ENCODE data around the gene NDUFA11.
"Not testable (repeated sequence)": the region's sequence is repeated elsewhere in the genome, so short reads cannot be mapped to it uniquely, and the experiment has no call there.

NDUFA11 gene

DNA sequence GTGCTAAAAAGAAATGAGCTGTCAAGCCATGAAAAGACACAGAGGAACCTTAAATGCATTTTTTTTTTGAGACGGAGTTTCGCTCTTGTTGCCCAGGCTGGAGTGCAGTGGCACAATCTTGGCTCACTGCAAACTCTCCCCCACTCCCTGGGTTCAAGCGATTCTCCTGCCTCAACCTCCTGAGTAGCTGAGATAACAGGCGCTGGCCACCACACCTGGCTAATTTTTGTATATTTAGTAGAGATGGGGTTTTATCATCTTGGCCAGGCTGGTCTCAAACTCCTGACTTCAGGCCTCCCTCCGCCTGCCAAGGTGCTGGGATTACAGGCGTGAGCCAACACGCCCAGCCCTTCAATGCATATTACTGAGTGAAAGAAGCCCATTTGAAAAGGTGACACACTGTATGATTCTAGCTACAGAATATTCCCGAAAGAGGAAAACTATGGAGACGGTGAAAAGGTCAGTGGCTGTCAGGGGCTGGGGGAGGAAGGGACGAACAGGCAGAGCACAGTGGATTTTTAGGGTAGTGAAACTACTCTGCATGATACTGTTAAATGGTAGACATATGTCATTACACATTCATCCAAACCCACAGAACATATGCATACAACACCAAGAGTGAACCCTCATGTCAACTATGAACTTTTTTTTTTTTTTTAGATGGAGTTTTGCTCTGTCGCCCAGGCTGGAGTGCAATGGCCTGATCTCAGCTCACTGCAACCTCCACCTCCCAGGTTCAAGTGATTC is 19.4 kb downstream of the NDUFA11 start:
- DNase-seq = not testable (repeated sequence)

DNA sequence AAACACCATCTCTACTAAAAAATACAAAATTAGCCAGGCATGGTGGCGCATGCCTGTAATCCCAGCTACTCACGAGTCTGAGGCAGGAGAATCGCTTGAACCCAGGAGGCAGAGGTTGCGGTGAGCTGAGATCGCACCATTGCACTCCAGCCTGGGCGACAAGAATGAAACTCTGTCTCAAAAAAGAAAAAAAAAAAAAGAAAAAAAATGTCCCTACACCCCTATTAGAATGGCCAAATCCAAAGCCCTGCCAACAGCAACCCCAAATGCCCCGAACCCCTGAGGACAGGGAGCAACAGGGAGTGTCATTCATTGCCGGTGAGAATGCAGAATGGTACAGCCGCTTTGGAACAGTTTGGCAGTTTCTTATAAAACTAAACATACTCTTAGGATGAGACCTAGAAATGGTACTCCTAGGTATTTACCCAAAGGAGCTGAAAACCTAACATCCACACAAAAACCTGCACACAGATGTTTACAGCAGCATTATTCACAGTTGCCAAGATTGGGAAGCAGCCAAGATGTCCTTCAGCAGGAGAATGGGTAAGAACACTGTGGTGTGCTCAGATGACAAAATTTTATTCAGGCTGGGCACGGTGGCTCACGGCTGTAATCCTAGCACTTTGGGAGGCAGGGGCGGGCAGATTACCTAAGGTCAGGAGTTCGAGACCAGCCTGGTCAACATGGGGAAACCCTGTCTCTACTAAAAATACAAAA is 20.3 kb downstream of the NDUFA11 start:
- peak; percentile 32 for DNase-seq

DNA sequence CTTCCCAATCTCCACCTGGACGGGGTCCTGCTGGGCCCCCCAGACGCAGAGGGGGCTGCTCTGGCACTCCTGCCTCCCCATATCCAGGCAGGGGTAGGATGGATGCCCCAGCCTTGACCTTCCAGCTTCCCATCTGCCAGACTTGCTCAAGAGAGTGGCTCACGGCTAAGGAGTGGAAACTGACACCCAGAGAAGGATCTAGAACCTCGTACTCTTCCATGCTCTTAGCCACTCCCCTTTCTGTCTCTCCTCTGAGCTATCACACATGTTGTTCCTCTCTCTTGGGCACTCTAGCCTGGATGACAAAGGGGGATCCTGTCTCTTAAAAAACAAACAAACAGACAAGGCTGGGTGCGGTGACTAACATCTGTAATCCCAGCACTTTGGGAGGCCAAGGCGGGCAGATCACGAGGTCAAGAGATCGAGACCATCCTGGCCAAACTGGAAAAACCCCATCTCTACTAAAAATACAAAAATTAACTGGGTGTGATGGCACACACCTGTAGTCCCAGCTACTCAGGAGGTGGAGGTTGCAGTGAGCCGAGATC is 21.1 kb downstream of the NDUFA11 start:
- DNase-seq = no peak

DNA sequence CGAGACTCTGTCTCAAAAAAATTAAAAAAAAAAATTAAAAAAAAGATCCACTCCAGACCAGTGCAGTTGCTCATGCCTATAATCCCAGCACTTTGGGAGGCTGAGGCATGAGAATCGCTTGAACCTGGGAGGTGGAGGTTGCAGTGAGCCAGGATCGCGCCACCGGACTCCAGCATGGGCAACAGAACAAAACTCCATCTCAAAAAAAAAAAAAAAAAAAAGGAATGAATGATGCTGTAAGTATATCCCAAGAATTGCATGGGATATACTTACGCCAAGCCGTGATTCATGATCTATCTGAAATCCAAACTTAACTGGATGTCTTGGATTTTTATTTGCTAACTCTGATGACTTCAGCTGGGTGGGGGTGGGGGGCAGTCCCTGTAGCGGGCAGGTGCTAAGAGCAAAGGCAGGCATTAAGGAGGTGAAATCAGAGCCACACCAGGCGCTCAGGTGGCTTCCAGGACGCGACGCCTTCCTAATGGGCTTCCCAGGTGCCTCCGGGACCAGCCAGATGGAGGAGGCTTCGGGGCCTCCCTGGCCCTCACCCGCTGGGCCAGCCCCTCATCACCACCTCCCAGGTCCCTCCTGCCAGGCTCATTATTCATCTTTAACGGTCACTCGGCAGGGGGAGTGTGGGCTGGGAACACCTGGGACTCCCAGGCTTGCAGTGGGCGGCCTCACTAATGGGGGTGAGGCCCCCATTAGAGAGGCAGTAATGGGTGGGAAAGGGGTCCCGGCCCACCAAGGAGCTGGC is 21.9 kb downstream of the NDUFA11 start:
- no peak for DNase-seq

GRCh38 chr19:5880604-5881078 is 22.9 kb downstream of the NDUFA11 start:
- DNase-seq = no peak

DNA sequence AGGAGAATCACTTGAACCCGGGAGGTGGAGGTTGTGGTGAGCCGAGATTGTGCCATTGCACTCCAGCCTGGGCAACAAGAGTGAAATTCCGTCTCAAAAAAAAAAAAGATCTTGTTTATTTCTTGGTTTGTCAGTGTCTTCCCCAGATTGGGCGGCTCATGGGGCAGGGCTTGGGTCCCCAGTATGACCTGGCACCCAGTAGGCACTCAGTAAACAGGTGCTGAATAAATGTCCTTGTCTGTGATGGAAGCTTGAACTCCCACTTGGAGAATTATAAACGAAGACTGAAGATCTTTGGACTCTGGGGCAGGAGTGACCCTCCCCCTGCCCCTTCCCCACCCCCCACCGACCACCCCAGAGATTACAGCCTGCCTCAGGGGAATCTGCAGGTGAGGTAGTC is 23.4 kb downstream of the NDUFA11 start:
- DNase-seq = no peak

DNA sequence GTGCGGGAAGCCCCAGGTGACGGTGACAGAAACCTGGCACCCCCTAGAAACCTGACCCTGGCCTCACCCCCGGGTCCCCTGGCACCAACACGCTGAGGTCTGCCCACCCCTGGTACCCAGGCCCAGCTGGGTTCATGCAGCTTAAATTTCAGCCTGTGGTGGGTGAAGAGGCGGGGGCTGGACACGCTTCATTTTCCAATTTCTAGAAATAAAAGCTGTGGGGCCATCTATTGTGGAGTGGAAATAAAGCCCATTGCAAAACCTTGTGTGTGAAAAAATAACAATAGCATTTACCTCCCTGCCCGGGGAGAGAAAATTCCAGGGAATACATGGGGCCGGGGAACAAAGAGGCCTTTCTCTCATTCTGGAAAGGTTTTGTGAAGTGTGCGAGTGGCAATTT is 25.7 kb downstream of the NDUFA11 start:
- no peak for DNase-seq

DNA sequence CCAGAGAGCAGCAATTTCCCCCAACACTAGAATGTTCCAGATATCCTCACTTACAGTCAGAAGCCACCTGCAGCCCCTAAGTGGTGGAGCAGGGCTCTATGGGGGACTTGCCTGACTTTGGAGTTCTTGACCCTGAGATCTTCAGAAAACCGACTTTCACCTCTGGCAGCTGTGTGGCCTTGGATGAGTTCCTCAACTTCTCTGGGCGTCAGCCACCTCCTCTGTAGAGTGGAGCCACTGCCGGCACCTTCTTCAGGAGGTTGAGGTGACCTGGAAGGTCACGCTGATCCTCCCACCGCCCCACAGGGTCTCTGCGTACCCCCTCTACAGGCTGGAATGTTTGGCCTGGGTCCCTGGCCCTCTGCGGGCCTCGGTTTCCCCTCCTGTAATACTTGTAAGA is 26.2 kb downstream of the NDUFA11 start:
- DNase-seq = no peak

DNA sequence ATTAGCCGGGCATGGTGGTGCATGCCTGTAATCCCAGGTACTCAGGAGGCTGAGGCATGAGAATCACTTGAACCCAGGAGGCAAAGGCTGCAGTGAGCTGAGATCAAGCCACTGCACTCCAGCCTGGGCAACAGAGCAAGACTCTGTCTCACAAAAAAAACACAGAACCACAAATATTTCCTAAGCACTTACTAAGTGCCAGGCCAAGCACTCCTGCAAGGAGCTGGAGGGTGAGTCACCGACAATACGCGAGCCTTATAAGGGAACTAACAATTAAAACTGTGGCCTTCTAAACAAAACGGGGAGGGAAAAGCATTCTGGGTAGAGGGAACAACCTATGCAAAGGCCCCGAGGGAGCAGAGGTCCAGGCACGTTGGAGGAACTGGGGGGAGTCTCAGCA is 29.1 kb downstream of the NDUFA11 start:
- DNase-seq = not testable (repeated sequence)

- no peak for DNase-seq
Measured at GRCh38 chr19:5873617-5874199, 29.9 kb downstream of the NDUFA11 start.

GRCh38 chr19:5870986-5871394 is 32.6 kb downstream of the NDUFA11 start:
- DNase-seq = no peak

DNA sequence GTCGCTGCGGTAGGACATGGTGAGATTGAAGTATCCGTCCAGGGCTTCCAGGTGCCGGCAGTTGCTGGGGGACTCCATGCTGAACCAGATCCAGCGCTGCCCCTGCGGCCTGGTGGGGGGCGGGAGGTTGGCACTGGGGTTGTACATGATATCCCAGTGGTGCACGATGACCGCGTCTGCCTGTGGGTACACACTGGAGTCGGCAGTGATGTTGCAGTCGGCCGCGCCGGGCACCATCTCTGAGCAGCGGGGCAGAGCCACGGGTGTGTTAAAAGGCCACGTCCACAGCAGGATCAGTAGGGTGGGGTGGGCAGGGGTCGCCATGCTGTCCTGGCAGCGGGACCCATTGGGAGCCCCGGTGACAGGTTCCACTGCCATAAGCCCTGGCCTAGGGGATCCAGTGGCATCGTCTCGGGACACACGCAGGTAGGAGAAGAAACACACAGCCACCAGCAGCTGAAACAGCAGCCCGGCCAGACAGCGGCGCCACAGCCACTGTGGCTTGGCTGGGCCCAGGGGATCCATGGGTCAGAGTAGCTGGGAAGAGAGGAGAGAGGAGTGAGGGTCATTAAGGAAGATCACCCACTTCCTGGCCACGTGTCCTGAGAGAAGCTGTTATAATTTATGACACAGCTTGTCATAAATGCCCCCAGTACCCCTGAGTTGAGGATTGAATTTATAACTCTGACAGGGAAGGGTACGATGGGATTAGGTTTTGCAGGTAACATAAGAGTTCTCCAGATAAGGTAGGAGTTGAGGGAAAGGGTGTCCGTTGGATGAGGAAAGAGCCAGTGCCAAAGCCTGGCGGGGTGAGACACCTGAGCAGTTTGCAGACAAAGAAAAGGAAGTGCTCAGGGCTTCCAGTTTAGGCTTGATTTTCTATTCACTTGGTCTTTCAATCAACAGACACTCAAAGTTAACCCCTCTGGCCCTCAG is 36.1 kb downstream of the NDUFA11 start:
- DNase-seq = no peak

GRCh38 chr19:5865772-5866171 is 37.8 kb downstream of the NDUFA11 start:
- no peak for DNase-seq

DNA sequence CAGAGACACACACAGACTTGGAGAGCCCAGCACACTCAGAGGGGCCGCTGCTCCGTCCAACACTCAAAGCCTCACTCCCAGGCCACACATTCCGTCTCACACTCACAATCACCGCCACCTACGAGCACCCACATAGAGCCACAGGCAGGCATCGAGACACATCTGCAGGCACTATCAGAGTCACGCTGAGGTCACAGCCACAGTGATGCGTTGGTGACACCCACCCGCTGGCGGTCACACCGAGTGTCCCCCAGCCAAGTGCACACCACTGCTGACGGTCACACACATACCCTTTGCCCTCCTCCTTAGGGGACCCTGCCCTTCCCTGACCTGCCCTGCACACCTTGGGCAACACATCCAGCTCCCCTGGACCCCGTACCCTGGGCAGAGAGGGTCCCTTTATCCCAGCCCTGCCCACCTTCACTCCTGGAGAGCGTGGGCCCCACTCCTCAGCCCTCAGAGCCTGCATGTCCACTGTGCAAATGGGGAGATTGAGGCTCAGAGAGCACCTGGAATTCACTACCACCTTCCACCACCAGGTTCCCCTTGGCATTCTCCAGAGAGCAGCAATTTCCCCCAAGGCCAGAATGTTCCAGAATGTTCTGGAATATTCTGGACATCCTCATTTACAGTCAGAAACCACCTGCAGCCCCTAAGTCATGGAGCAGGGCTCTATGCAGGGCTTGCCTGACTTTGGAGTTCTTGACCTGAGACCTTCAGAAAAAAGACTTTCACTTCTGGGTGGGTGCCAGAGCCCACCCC is 38.7 kb downstream of the NDUFA11 start:
- DNase-seq = no peak

GRCh38 chr19:5864013-5864720 is 39.4 kb downstream of the NDUFA11 start:
- DNase-seq = no peak

- no peak for DNase-seq
Measured at GRCh38 chr19:5863030-5863665, 40.4 kb downstream of the NDUFA11 start.

DNA sequence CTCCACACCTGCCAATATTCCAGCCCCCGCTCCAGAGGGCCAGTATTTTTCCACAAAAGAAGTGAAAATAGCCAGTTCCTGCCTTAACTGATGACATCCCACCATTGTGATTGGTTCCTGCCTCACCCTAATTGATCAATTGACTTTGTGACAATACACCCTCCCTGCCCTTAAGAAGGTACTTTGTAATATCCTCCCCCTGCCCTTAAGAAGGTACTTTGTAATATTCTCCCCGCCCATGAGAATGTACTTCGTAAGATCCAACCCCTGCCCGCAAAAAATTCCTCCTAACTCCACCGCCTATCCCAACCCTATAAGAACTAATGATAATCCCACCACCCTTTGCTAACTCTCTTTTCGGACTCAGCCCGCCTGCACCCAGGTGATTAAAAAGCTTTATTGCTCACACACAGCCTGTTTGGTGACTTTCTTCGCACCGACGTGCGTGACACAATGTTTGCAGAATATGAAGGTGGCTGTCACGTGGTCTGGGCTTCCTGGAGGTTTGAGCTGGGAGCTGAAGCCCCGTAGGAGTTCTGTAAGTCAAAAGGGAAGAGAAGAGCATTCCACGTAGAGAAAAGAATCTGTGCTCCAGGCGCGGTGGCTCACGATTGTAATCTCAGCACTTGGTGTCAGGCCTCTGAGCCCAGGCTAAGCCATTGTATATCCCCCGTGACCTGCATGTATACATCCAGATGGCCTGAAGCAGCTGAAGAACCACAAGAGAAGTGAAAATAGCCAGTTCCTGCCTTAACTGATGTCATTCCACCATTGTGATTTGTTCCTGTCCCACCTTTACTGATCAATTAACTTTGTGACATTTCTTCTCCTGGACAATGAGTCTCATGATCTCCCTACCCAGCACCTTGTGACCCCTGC is 46.1 kb downstream of the NDUFA11 start:
- no peak for DNase-seq

DNA sequence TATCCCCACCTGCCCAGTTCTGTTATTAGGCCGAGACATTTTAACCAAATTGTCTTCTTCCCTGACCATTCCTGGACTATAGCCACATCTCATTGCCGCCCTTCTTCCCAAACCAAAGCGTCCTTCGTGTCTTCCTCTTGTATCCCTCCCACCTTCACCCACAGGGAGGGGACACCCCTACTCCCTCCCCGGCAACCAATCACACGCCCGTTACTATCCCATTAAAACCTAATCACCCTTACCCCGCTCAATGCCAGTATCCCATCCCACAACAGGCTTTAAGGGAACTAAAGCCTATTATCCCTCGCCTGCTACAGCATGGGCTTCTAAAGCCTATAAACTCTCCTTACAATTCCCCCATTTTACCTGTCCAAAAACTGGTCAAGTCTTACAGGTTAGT is 48.4 kb downstream of the NDUFA11 start:
- not testable (repeated sequence) for DNase-seq

DNA sequence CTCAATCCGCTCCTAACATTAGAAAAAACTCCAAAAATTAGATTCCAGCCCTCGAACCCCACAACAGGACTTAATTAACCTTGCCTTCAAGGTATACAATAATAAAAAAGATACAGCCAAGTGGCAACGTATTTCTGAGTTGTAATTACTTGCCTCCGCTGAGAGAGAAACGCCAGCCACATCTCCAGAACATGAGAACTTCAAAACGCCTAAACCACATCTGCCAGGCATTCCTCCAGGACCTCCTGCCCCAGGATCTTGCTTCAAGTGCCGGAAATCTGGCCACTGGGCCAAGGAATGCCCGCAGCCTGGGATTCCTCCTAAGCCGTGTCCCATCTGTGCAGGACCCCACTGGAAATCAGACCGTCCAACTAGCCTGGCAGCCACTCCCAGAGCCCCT is 49.5 kb downstream of the NDUFA11 start:
- DNase-seq = not testable (repeated sequence)
